ENCODE results near the gene PSPH. TPM values are rescaled to one million over a fixed set of nuclear protein-coding genes. Genes with fewer than 3 reads are reported as not detected.
A peak's percentile ranks its signal among the peaks of the same experiment; 100 is the strongest.
"Not testable (repeated sequence)": the region's sequence is repeated elsewhere in the genome, so short reads cannot be mapped to it uniquely, and the experiment has no call there.

Gene PSPH
- polyA plus RNA-seq, 3 donors from 2014 or later: 3.2 to 6.8 (median 5.1) TPM

- H3K27me3 Mint-ChIP-seq (ENCODE audit: low read depth in 3 of 3): no peaks in the 10 kb centered on the region
- no peak overlapping the region for H3K4me3 Mint-ChIP-seq
- H3K4me1 Mint-ChIP-seq: no peaks in the 10 kb centered on the region
- no peak for DNase-seq
- no peaks in the 10 kb centered on the region for H3K36me3 Mint-ChIP-seq
- no peak overlapping the region for H3K27ac Mint-ChIP-seq
- no peaks in the 10 kb centered on the region for H3K9me3 Mint-ChIP-seq
Observed at GRCh38 chr7:56079450-56080185, 28.4 kb upstream of the PSPH start.

GRCh38 chr7:56078196-56078595, 27.0 kb upstream of the PSPH start:
- H3K36me3 Mint-ChIP-seq: peaks cover 4 to 5% (median 4%) of the 10 kb centered on the region in 3 donors
- no peaks in the 10 kb centered on the region for H3K27me3 Mint-ChIP-seq (ENCODE audit: low read depth in 3 of 3)
- no peak overlapping the region for H3K4me3 Mint-ChIP-seq
- no peaks in the 10 kb centered on the region for H3K9me3 Mint-ChIP-seq
- no peak for DNase-seq
- no peak overlapping the region for H3K27ac Mint-ChIP-seq
- peaks cover 5 to 7% of the 10 kb centered on the region in 2 donors for H3K4me1 Mint-ChIP-seq

GRCh38 chr7:56077681-56078080, 26.4 kb upstream of the PSPH start:
- no peak overlapping the region for H3K27ac Mint-ChIP-seq
- no peak overlapping the region for H3K4me3 Mint-ChIP-seq
- peaks cover 6 to 7% of the 10 kb centered on the region in 2 donors for H3K4me1 Mint-ChIP-seq
- peaks cover 0 to 2% (median 0%) of the 10 kb centered on the region in 3 donors for H3K27me3 Mint-ChIP-seq (ENCODE audit: low read depth in 3 of 3)
- DNase-seq: no peak
- no peaks in the 10 kb centered on the region for H3K9me3 Mint-ChIP-seq
- peaks cover 4 to 7% (median 4%) of the 10 kb centered on the region in 3 donors for H3K36me3 Mint-ChIP-seq

- DNase-seq: peak; percentile 67 to 73 (median 70)
- Mint-ChIP-seq H3K27me3 (ENCODE audit: low read depth in 3 of 3) (peaks cover 0 to 2% (median 0%) of the 10 kb centered on the region in 3 donors), H3K4me3 (no peak overlapping the region), H3K4me1 (peaks cover 7% of the 10 kb centered on the region in 2 donors), H3K27ac (peak overlapping the region in 3 of 6 donors; percentile 0 to 84 (median 43)), H3K9me3 (no peaks in the 10 kb centered on the region), H3K36me3 (peaks cover 8 to 13% (median 9%) of the 10 kb centered on the region in 3 donors)
Observed at GRCh38 chr7:56074371-56074791, 23.1 kb upstream of the PSPH start.

GRCh38 chr7:56066376-56066775, 15.1 kb upstream of the PSPH start:
- H3K4me1 Mint-ChIP-seq: peaks cover 22 to 37% of the 10 kb centered on the region in 2 donors
- H3K27ac Mint-ChIP-seq, DNase-seq, H3K9me3 Mint-ChIP-seq: not testable (repeated sequence)
- peaks cover 14 to 25% (median 15%) of the 10 kb centered on the region in 3 donors for H3K36me3 Mint-ChIP-seq
- H3K4me3 Mint-ChIP-seq: peak overlapping the region in 2 of 5 donors; percentile 29 to 30
- H3K27me3 Mint-ChIP-seq (ENCODE audit: low read depth in 3 of 3): peaks cover 9 to 15% (median 9%) of the 10 kb centered on the region in 3 donors

- peaks cover 14 to 31% (median 16%) of the 10 kb centered on the region in 3 donors for H3K36me3 Mint-ChIP-seq
- H3K4me1 Mint-ChIP-seq: peaks cover 22 to 37% of the 10 kb centered on the region in 2 donors
- peak within 1 kb of the TSS; percentile 84 to 98 (median 94) for H3K27ac Mint-ChIP-seq
- DNase-seq: peak; percentile 91 to 92 (median 91)
- H3K9me3 Mint-ChIP-seq: no peaks in the 10 kb centered on the region
- H3K27me3 Mint-ChIP-seq (ENCODE audit: low read depth in 3 of 3): peaks cover 9 to 15% (median 9%) of the 10 kb centered on the region in 3 donors
- peak within 1 kb of the TSS; percentile 88 to 96 (median 93) for H3K4me3 Mint-ChIP-seq
Observed at GRCh38 chr7:56063882-56064625, 12.8 kb upstream of the PSPH start, which contains the start of gene SUMF2. TSS of gene SUMF2 (plus strand) at chr7:56064286. CDS start at chr7:56064312, 26 bp downstream.

- peaks cover 9 to 15% (median 9%) of the 10 kb centered on the region in 3 donors for H3K27me3 Mint-ChIP-seq (ENCODE audit: low read depth in 3 of 3)
- H3K36me3 Mint-ChIP-seq: peaks cover 14 to 34% (median 19%) of the 10 kb centered on the region in 3 donors
- peaks cover 22 to 37% of the 10 kb centered on the region in 2 donors for H3K4me1 Mint-ChIP-seq
Observed at GRCh38 chr7:56063500-56063881, 12.2 kb upstream of the PSPH start.

DNA sequence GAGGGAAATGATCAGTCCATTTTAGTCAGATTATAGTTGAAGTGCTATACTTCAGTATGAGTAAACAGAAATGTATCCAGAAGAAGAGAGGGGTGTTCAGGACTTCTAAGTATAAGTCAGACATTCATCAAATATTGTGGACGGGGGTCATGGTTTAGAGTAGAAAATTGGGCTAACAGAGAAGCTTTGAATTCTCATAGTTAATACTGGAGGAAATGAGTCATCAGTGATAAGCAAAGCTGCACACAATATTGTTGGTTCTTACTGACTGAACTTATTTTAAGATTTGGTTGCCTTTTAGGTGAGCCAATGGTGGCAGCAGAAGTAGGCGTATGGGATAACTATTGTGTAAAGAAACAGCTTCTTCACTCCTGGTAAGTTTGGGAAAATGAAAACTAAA, 11.1 kb upstream of the PSPH start:
- H3K27ac Mint-ChIP-seq: peak overlapping the region; percentile 12 to 95 (median 83)
- H3K9me3 Mint-ChIP-seq: no peaks in the 10 kb centered on the region
- peaks cover 9 to 15% (median 9%) of the 10 kb centered on the region in 3 donors for H3K27me3 Mint-ChIP-seq (ENCODE audit: low read depth in 3 of 3)
- DNase-seq: no peak
- H3K36me3 Mint-ChIP-seq: peaks cover 20 to 41% (median 23%) of the 10 kb centered on the region in 3 donors
- peaks cover 22 to 37% of the 10 kb centered on the region in 2 donors for H3K4me1 Mint-ChIP-seq
- H3K4me3 Mint-ChIP-seq: peak overlapping the region in 3 of 5 donors; percentile 27 to 56 (median 39)

More at GRCh38 chr7:56063500-56063881, 12.2 kb upstream of the PSPH start:
- DNase-seq: peak in 1 of 3 donors; percentile 8
- H3K4me3 Mint-ChIP-seq: peak overlapping the region; percentile 88 to 96 (median 93)
- no peaks in the 10 kb centered on the region for H3K9me3 Mint-ChIP-seq
- H3K27ac Mint-ChIP-seq: peak overlapping the region; percentile 84 to 98 (median 94)

- Mint-ChIP-seq H3K27ac (peak overlapping the region in 1 of 6 donors; percentile 45), H3K36me3 (peaks cover 11 to 36% (median 15%) of the 10 kb centered on the region in 3 donors), H3K9me3 (no peaks in the 10 kb centered on the region), H3K27me3 (ENCODE audit: low read depth in 3 of 3) (peaks cover 0 to 7% (median 6%) of the 10 kb centered on the region in 3 donors), H3K4me3 (peak overlapping the region in 2 of 5 donors; percentile 36 to 43), H3K4me1 (peaks cover 30 to 47% of the 10 kb centered on the region in 2 donors)
- DNase-seq: no peak
Observed at GRCh38 chr7:56053993-56054392, 2.7 kb upstream of the PSPH start.

- H3K4me3 Mint-ChIP-seq: peak overlapping the region in 3 of 5 donors; percentile 33 to 95 (median 75)
- no peaks in the 10 kb centered on the region for H3K9me3 Mint-ChIP-seq
- H3K4me1 Mint-ChIP-seq: peaks cover 30 to 47% of the 10 kb centered on the region in 2 donors
Observed at GRCh38 chr7:56053379-56053778, 2.1 kb upstream of the PSPH start.

GRCh38 chr7:56051053-56051338, 248 bp downstream of the PSPH start:
- peaks cover 30 to 47% of the 10 kb centered on the region in 2 donors for H3K4me1 Mint-ChIP-seq

More at GRCh38 chr7:56053379-56053778, 2.1 kb upstream of the PSPH start:
- Mint-ChIP-seq H3K36me3 (peaks cover 7 to 32% (median 14%) of the 10 kb centered on the region in 3 donors), H3K27me3 (ENCODE audit: low read depth in 3 of 3) (peaks cover 0 to 7% (median 6%) of the 10 kb centered on the region in 3 donors), H3K27ac (peak overlapping the region in 3 of 6 donors; percentile 7 to 65 (median 22))
- DNase-seq: no peak

GRCh38 chr7:56048763-56049162, 2.5 kb downstream of the PSPH start:
- not testable (repeated sequence) for H3K27ac Mint-ChIP-seq; H3K9me3 Mint-ChIP-seq; DNase-seq; H3K27me3 Mint-ChIP-seq (ENCODE audit: low read depth in 3 of 3); H3K36me3 Mint-ChIP-seq
- Mint-ChIP-seq H3K4me1 (peaks cover 28 to 34% of the 10 kb centered on the region in 2 donors), H3K4me3 (peak overlapping the region in 1 of 5 donors; percentile 42)

More at GRCh38 chr7:56051053-56051338, 248 bp downstream of the PSPH start:
- H3K36me3 Mint-ChIP-seq: peaks cover 0 to 17% (median under 1%) of the 10 kb centered on the region in 3 donors
- peaks cover 0 to 7% (median 6%) of the 10 kb centered on the region in 3 donors for H3K27me3 Mint-ChIP-seq (ENCODE audit: low read depth in 3 of 3)
- H3K27ac Mint-ChIP-seq: peak overlapping the region; percentile 89 to 95 (median 94)
- no peak for DNase-seq
- H3K4me3 Mint-ChIP-seq: peak overlapping the region; percentile 95 to 98 (median 97)
- H3K9me3 Mint-ChIP-seq: no peaks in the 10 kb centered on the region

DNA sequence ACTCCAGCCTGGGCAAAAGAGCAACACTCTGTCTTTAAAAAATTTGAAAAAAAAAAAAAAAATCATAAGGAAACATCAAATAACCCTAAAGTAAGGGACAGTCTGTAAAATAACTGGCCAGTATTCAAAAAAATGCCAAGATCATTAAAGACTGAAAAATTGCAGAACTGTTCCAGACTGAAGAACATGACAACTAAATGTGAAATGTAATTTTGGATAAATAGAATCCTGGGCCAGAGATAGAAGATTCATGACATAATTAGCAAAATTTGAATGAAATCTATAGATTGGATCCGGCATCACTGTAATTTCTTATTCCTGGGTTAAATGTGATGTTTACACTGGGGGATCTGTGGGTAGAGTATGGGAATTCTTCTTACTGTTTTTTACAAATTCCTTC, 3.0 kb downstream of the PSPH start:
- DNase-seq: no peak
- Mint-ChIP-seq H3K36me3 (no peaks in the 10 kb centered on the region), H3K9me3 (no peaks in the 10 kb centered on the region), H3K27ac (no peak overlapping the region), H3K4me1 (peaks cover 27 to 29% of the 10 kb centered on the region in 2 donors), H3K27me3 (ENCODE audit: low read depth in 3 of 3) (peaks cover 0 to 7% (median 6%) of the 10 kb centered on the region in 3 donors), H3K4me3 (peak overlapping the region in 2 of 5 donors; percentile 8 to 27)

All from immature natural killer cell (primary cell).